Kidney tubule cell (primary cell): ENCODE data around the gene NOP16.
"Not testable (repeated sequence)": the region's sequence is repeated elsewhere in the genome, so short reads cannot be mapped to it uniquely, and the experiment has no call there.

Source experiments
- DNase-seq: peaks from one replicate; pipeline ENCODE4 v3.0.0-alpha.2; 2018; ENCODE audit warnings: low spot score

NOP16 gene

DNA sequence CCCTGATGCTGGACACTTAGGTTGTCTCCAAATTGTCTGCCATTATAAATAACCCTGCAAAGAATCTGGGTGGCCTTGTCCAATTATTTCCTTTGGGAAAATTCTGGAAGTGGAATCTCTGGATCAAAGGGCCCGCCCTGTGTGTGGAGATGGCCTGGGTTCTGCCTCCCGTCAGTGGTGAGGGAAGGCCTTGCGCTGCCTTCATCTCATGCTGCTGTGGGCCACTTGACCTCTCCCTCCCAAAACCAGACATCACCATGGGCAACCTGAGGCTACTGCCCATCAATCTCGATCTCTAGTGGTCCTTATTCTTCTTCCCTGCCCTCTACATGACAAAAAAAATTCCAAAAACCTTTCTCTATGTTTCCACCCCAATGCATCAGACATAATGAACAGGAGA lies 21.4 kb upstream of the NOP16 start:
- DNase-seq = no peak

GRCh38 chr5:176408590-176408989 lies 20.2 kb upstream of the NOP16 start:
- DNase-seq = no peak

- DNase-seq = not testable (repeated sequence)
These were observed 19.8 kb upstream of the NOP16 start for GRCh38 chr5:176408252-176408573.

GRCh38 chr5:176407456-176408251 lies 19.3 kb upstream of the NOP16 start:
- DNase-seq = no peak

DNA sequence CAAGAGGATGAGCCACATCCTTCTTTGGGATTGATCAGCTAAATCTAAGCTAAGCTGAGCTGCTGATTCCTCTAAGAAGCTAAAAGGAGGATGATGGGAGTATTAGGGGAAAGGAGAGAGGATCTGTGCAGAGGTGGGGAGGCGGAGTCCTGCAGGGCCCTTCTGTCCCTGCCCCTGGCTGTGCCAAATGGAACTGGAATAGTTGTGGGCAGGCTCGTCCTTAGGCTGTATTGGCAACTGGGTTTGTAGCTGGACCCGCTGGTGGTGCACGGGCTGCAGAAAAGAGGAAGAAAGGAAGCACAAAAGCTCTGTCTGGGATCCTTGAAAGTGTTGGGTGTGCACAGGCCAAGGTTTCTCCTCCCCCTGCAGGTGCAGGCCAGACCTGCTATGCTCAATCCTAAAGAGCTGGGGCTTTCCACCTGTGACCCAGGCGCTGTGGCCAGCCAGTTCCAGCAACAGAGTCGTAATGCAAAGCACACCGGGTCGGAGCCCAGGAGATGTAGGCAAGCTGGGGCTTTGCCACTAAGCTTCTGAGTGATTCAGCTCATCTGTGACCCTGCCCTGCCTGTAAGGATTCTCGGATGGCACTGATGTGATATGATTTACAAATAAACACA lies 18.1 kb upstream of the NOP16 start:
- no peak for DNase-seq

- no peak for DNase-seq
These were observed 17.4 kb upstream of the NOP16 start for GRCh38 chr5:176405656-176406435.

GRCh38 chr5:176401281-176402205 lies 13.1 kb upstream of the NOP16 start:
- no peak for DNase-seq

DNA sequence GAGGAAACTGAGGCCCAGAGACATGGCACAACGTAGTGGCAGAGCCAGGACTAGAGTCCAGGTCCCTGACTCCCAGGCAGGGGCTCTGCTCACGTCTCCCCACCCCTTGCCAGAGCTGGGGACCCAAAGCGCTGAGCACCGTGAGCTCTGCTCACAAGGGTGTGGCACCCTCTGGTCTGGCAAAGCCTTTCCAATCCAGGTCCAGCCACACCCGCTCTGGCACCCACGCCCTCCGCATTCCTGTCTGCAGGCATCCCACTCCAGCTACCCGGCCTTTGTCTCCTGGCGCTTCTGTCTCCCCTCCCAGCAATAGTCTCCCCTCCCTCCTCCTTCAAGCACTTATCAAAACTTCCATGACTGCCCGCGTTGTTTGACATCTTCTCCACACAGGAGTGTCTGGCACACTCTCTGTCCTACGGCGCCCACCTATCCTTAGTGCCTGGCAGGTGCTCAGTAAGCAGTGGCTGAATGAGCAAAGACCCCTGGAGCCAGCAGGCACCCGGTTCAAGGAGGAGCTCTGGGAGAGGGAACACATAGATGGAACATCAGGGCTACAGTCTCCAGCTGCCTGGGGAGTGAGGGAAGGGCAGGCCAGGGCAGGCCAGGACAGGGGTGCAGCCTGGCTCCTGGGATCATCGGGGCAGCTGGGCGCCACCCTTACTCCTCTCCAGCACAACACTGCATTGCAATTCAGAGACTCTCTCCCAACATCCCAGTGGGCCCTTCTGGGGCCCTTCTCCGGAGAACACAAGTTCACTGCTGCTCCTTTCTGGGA lies 12.2 kb upstream of the NOP16 start:
- DNase-seq = no peak

DNA sequence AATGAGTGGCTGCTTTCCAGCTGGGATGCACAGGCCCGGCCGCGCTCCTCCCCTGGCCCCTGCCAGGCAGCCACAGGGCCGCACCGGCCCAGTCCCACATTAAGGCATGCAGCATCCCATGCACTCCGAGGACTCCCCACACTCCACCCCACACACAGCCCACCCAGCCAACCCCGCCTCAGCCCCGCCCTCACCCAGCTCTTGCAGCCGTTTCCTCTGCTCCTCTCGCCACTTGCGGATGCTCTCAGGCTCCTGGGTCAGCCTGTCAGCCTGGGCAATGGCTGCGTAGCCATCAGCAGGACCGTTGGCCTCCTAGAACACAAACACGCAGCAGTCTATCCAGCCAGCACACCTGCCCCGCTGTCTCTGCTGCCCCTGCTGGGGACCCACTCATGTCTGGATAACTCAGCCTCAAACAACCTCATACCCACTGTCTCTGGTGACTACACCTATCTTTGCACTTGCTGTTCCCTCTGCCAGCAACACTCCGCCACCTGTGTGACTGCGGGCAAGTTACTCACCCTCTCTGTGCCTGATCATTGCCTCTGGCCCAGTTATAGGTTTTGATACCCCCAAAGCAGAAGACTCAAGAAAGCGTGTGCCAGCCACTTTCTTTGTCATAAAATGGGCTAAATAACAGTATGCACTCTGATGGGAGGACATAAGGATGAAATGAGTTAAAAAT lies 9.5 kb upstream of the NOP16 start:
- DNase-seq = no peak

- no peak for DNase-seq
These were observed 7.9 kb upstream of the NOP16 start for GRCh38 chr5:176396330-176396729.

- no peak for DNase-seq
These were observed 6.7 kb upstream of the NOP16 start for GRCh38 chr5:176394881-176395675.

DNA sequence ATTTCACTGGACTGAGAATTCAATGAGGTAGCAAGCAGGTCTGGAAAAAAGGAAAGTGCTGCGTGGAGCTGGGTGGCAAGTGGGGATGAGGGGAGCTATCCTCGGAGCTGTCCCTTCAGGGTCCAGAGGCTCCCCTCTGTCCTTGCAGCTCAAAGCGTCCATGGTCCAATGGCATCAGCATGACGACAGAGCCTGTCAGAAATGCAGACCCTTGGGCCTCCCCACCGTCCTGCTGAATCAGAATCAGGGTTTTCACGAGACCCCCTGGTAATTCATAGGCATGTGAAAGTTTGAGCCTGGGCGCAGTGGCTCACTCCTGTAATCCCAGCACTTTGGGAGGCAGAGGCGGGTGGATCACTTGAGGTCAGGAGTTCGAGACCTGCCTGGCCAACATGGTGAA lies 5.7 kb upstream of the NOP16 start:
- no peak for DNase-seq

DNA sequence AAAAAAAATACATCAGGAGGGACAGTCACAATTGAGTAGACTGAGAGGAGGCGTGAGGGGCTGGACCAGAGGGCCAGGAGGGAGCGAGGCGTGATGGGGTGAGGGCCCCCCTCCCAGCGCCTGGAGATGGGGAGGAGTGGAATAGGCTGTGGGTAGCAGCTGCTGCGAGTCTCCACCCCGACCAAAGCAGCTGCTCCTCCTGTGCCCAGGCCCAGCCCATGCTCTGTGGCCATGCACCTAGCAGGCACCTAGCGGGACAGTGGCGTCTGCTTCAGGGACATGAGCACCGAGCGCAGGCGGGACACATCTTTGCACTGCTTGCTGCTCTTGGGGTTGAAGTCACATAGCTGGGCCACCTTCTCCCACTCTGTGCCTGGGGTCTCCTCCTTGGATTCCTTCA lies 4.1 kb upstream of the NOP16 start:
- no peak for DNase-seq

GRCh38 chr5:176391999-176392398 lies 3.6 kb upstream of the NOP16 start:
- no peak for DNase-seq

DNA sequence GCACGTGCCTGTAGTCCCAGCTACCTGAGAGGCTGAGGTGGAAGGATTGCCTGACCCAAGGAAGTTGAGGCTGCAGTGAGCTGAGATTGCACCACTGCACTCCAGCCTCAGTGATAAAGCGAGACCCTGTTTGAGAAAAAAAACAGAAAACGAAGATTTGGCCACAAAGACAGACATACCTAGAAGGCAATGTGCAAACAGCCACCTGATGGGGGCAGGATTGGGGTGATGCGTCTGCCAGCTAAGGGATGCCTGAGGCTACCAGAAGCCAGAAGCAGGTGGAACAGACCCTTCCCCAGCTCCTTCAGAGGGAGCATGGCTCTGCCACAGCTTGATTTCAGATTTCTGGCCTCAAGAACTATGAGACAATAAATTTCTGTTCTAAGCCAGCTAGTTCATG lies 3.1 kb upstream of the NOP16 start:
- DNase-seq = no peak

- DNase-seq = no peak
These were observed 1.0 kb upstream of the NOP16 start for GRCh38 chr5:176389135-176390123.

DNA sequence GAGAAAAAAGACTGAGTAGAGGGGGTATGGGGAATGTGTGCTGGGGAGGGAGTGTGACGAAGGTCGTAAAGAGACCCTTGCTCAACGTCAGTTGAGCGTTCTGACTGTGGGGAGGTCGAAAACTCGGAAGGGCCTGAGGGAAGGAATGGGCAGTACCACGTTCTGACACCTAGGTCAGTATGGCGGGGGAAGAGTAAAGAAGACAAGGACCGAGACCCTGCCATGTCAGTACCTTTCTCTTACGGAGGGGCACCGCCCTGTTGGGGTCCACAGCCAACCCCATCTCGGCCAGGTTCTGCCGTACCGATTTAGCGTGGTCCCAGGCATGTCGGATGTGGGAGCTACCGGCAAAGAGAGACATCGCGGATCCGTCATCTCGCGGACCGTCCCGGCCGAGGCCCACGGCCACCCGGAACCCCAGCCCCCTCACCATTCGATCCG lies 375 bp downstream of the NOP16 start:
- peak; percentile 38 for DNase-seq

- DNase-seq = no peak
These were observed 943 bp downstream of the NOP16 start for GRCh38 chr5:176387384-176387925.
